Trophoblast cell (in vitro differentiated cells and primary cell): Measurements from ENCODE around the gene GSTA1.
"Not testable (repeated sequence)": the region's sequence is repeated elsewhere in the genome, so short reads cannot be mapped to it uniquely, and the experiment has no call there.

Experiments used
- DNase-seq, 2 donors: peaks; one replicate each; pipeline ENCODE4 v3.0.0-alpha.2; 2016
- H2AFZ ChIP-seq: 2 replicates; pipeline ENCODE4 v1.6.1; 2013; ENCODE audit warnings: low read length, moderate library complexity, mild to moderate bottlenecking; ENCODE audit not compliant: insufficient read depth, poor library complexity
- H2AK5ac ChIP-seq: 2 replicates; pipeline ENCODE4 v1.6.1; 2013; ENCODE audit warnings: mild to moderate bottlenecking, low read length
- H2BK120ac ChIP-seq: 2 replicates; pipeline ENCODE4 v1.6.1; 2013; ENCODE audit warnings: low read length, mild to moderate bottlenecking, moderate library complexity; ENCODE audit not compliant: insufficient read depth, poor library complexity
- H2BK12ac ChIP-seq: 2 replicates; pipeline ENCODE4 v1.6.1; 2013; ENCODE audit warnings: mild to moderate bottlenecking, low read length, moderate library complexity
- H2BK5ac ChIP-seq: 2 replicates; pipeline ENCODE4 v1.6.1; 2013; ENCODE audit warnings: low read length, low read depth, moderate library complexity, mild to moderate bottlenecking; ENCODE audit not compliant: poor library complexity
- H3K14ac ChIP-seq: 2 replicates; pipeline ENCODE4 v1.6.1; 2013; ENCODE audit warnings: mild to moderate bottlenecking, low read length
- H3K18ac ChIP-seq: 2 replicates; pipeline ENCODE4 v1.6.1; 2013; ENCODE audit warnings: mild to moderate bottlenecking, low read length
- H3K23ac ChIP-seq: 2 replicates; pipeline ENCODE4 v1.6.1; 2013; ENCODE audit warnings: low read length
- H3K27ac ChIP-seq: 2 replicates; pipeline ENCODE4 v1.5.1; 2013; ENCODE audit warnings: low read depth, mild to moderate bottlenecking, inconsistent platforms, low read length, moderate library complexity
- H3K27me3 ChIP-seq: 2 replicates; pipeline ENCODE4 v1.6.1; 2013; ENCODE audit warnings: inconsistent platforms, mild to moderate bottlenecking, low read length, moderate library complexity; ENCODE audit not compliant: insufficient read depth
- H3K36me3 ChIP-seq, 2 experiments: 1 replicate in 1 of 2; 2 replicates in 1 of 2; pipeline ENCODE4 v1.6.1; 2013; ENCODE audit warnings: low read length in 2 of 2, mild to moderate bottlenecking in 2 of 2, moderate library complexity in 1 of 2; ENCODE audit not compliant: insufficient read depth in 2 of 2, control insufficient read depth in 1 of 2
- H3K4ac ChIP-seq: 2 replicates; pipeline ENCODE4 v1.6.1; 2013; ENCODE audit warnings: low read depth, mild to moderate bottlenecking, low read length, moderate library complexity
- H3K4me1 ChIP-seq, 2 experiments: 1 replicate in 1 of 2; 2 replicates in 1 of 2; pipeline ENCODE4 v1.6.1; 2013; ENCODE audit warnings: low read length in 2 of 2, mild to moderate bottlenecking in 2 of 2, moderate library complexity in 1 of 2; ENCODE audit not compliant: insufficient read depth in 2 of 2, control insufficient read depth in 1 of 2
- H3K4me2 ChIP-seq: 2 replicates; pipeline ENCODE4 v1.6.1; 2013; ENCODE audit warnings: inconsistent platforms, mild to moderate bottlenecking, low read length, moderate library complexity
- H3K4me3 ChIP-seq: 2 replicates; pipeline ENCODE4 v1.5.1; 2013; ENCODE audit warnings: mild to moderate bottlenecking, low read depth, low read length, inconsistent platforms
- H3K79me1 ChIP-seq: one replicate; pipeline ENCODE4 v1.6.1; 2013; ENCODE audit warnings: low read length
- H3K79me2 ChIP-seq: 2 replicates; pipeline ENCODE4 v1.6.1; 2013; ENCODE audit warnings: low read length, mild to moderate bottlenecking; ENCODE audit not compliant: control insufficient read depth, insufficient read depth, poor library complexity
- H3K9ac ChIP-seq: 2 replicates; pipeline ENCODE4 v1.6.1; 2013; ENCODE audit warnings: mild to moderate bottlenecking, low read length
- H3K9me3 ChIP-seq: 2 replicates; pipeline ENCODE4 v1.6.1; 2013; ENCODE audit warnings: low read depth, mild to moderate bottlenecking, control low read depth, inconsistent platforms, low read length; ENCODE audit not compliant: insufficient read depth
- H4K12ac ChIP-seq: 2 replicates; pipeline ENCODE4 v1.6.1; 2013; ENCODE audit warnings: low read depth, mild to moderate bottlenecking, low read length, moderate library complexity
- H4K8ac ChIP-seq: 2 replicates; pipeline ENCODE4 v1.6.1; 2013; ENCODE audit warnings: low read depth, mild to moderate bottlenecking, low read length, moderate library complexity
- H4K91ac ChIP-seq: one replicate; pipeline ENCODE4 v1.6.1; 2013; ENCODE audit warnings: low read depth, mild to moderate bottlenecking, low read length, moderate library complexity
- WGBS: extraction: QIAGEN DNeasy Blood & Tissue Kit; methylation state at CpG from one replicate; pipeline ENCODE4 v1.1.7; 2013; ENCODE audit warnings: missing lambda C conversion rate; ENCODE audit not compliant: insufficient read length, insufficient coverage; ENCODE audit errors: extremely low coverage; 5-methylcytosine and 5-hydroxymethylcytosine counted together

GSTA1 gene

DNA sequence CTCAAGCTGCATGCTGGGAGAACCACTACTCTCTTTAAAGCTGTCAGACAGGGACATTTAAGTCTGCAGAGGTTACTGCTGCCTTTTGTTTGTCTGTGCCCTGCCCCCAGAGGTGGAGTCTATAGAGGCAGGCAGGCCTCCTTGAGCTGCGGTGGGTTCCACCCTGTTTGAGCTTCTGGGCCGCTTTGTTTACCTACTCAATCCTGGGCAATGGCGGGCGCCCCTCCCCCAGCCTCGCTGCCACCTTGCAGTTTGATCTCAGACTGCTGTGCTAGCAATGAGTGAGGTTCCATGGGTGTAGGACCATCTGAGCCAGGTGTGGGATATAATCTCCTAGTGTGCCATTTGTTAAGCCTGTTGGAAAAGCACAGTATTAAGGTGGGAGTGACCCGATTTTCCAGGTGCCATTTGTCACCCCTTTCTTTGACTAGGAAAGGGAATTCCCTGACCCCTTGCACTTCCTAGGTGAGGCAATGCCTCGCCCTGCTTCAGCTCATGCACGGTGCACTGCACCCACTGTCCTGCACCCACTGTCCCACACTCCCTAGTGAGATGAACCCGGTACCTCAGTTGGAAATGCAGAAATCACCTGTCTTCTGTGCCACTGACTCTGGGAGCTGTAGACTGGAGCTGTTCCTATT lies 26.8 kb downstream of the GSTA1 start:
- not testable (repeated sequence) for H2BK120ac ChIP-seq, H3K9me3 ChIP-seq, H4K12ac ChIP-seq, H3K27me3 ChIP-seq, H3K79me2 ChIP-seq, H3K23ac ChIP-seq, H2AFZ ChIP-seq, H3K9ac ChIP-seq, H3K4me3 ChIP-seq, H3K27ac ChIP-seq, H2BK5ac ChIP-seq, H2AK5ac ChIP-seq, H2BK12ac ChIP-seq, H3K18ac ChIP-seq, H4K8ac ChIP-seq, H3K79me1 ChIP-seq, H3K4ac ChIP-seq, H3K14ac ChIP-seq, H3K4me1 ChIP-seq, H3K36me3 ChIP-seq, H4K91ac ChIP-seq, H3K4me2 ChIP-seq, DNase-seq
- no CpG with 5 or more reads among the region's 9 CpGs for WGBS

DNA sequence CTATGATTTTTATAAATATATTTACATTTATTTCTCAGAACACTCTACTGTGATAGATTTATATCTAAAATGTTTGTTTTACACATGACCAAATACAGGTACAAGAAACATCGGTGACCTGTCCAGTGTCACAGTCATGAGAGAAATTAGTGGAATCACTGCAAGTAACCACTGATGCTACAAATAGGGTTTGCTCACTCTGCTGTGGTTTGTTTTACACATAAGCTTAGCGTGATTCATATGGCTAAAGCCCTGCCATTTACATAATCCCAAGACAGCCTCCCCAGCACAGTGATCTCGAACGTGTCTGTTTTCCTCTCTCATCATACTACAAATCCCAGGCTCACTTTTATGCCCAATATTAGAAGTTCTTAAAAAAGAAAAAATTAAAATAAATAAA lies 34.2 kb downstream of the GSTA1 start:
- no CpG with 5 or more reads among the region's 4 CpGs for WGBS

DNA sequence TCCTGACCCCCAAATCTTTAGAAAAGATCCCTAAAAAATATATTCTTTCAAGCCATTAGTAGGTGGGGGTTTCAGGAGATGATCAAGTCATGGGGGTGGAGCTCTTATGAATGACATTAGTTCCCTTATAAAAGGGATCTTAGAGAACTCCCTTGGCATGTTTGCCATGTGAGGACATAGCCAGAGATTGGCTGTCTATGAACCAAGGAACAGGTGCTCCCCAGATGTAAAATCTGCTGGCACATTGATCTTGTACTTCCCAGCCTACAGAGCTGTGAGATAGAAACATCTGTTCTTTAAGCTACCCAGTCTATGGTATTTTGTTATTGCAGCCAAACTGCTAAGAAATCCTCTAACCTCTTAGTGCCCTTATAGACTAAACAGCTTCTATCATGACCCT lies 36.0 kb downstream of the GSTA1 start:
- not testable (repeated sequence) for H3K4me2 ChIP-seq, H3K79me1 ChIP-seq, H3K4ac ChIP-seq, H2BK120ac ChIP-seq, H2BK5ac ChIP-seq, H3K23ac ChIP-seq, DNase-seq, H3K4me1 ChIP-seq, H3K9ac ChIP-seq, H3K36me3 ChIP-seq, H2AK5ac ChIP-seq, H3K9me3 ChIP-seq, H3K4me3 ChIP-seq, H3K18ac ChIP-seq, H3K14ac ChIP-seq, H3K79me2 ChIP-seq, H4K12ac ChIP-seq, H2AFZ ChIP-seq, H2BK12ac ChIP-seq, H4K91ac ChIP-seq, H4K8ac ChIP-seq, H3K27ac ChIP-seq, H3K27me3 ChIP-seq

More for the DNA sequence above, 34.2 kb downstream of the GSTA1 start:
- H3K9ac ChIP-seq, H2BK120ac ChIP-seq, H2AK5ac ChIP-seq, H3K4me3 ChIP-seq, H3K4ac ChIP-seq, H2BK12ac ChIP-seq, DNase-seq, H2AFZ ChIP-seq, H3K4me1 ChIP-seq, H3K18ac ChIP-seq, H3K14ac ChIP-seq, H3K79me1 ChIP-seq, H3K9me3 ChIP-seq, H4K12ac ChIP-seq, H4K91ac ChIP-seq, H3K79me2 ChIP-seq, H3K36me3 ChIP-seq, H2BK5ac ChIP-seq, H3K23ac ChIP-seq, H3K4me2 ChIP-seq, H3K27ac ChIP-seq, H4K8ac ChIP-seq, H3K27me3 ChIP-seq: not testable (repeated sequence)

DNA sequence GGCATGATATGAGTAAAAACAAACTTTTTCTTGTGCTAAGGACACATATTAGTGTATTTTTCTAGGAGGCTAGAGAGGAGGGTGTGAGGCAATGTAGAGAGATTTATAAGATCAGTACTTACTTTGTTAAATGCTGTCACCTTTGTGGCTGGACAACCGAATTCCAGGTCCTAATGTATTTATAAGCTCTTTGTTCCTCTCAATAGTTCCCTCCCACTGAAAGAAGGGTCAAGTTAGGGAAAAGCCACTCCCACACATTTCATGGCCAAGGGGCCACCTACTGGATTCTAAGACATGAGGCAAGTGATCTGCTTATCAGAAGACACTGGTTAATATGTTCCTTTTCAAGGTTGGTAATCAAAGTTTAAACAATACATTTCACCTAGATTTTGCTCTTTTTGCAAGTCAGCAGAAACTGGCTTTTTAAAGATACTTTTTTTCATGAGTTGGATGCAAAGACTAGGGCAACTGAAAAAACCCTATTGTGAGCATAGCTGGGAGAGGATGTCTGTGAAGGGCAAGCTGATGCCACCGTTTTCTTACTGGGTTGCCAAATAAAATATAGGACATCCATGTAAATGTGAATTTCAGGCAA lies 40.2 kb downstream of the GSTA1 start, which contains the start of gene GSTA2:
GSTA2 (minus strand) TSS at position 154 of the 595 bp plus-strand sequence. CDS start 5,528 bp downstream, outside the sequence.
- H3K4me1 ChIP-seq, H2AK5ac ChIP-seq, H4K12ac ChIP-seq, H3K36me3 ChIP-seq, H3K4me2 ChIP-seq, H3K9me3 ChIP-seq, DNase-seq, H3K27me3 ChIP-seq, H3K4me3 ChIP-seq, H2BK12ac ChIP-seq, H3K23ac ChIP-seq, H3K79me2 ChIP-seq, H2AFZ ChIP-seq, H3K9ac ChIP-seq, H2BK5ac ChIP-seq, H3K18ac ChIP-seq, H4K91ac ChIP-seq, H3K14ac ChIP-seq, H4K8ac ChIP-seq, H3K4ac ChIP-seq, H3K79me1 ChIP-seq, H3K27ac ChIP-seq: not testable (repeated sequence)
- peak within 1 kb of the TSS; percentile 43 for H2BK120ac ChIP-seq
- no CpG with 5 or more reads among the region's 2 CpGs for WGBS
